HEK293 (cell line): Measurements from ENCODE around the gene ITGA2.

Experiments used
- FEZF1 ChIP-seq: fragments of 450-650 bp; formaldehyde crosslinking; IDR thresholded peaks from 2 replicates; pipeline ENCODE4 v1.5.1; 2016; ENCODE audit warnings: missing biosample characterization, missing genetic modification characterization
- SETDB1 ChIP-seq: IDR thresholded peaks from one replicate; pipeline ENCODE4 v1.6.1; 2017; ENCODE audit warnings: mild to moderate bottlenecking, low read length, moderate library complexity, mixed read lengths; ENCODE audit not compliant: insufficient read length
- ZFP69B ChIP-seq: fragments of 450-650 bp; formaldehyde crosslinking; IDR thresholded peaks from 2 replicates; pipeline ENCODE4 v1.5.1; 2016; ENCODE audit warnings: missing biosample characterization, missing genetic modification characterization
- ZNF114 ChIP-seq: fragments of 450-650 bp; formaldehyde crosslinking; IDR thresholded peaks from 2 replicates; pipeline ENCODE4 v1.5.0; 2017; ENCODE audit warnings: missing biosample characterization, missing genetic modification characterization
- ZNF174 ChIP-seq: fragments of 450-650 bp; formaldehyde crosslinking; IDR thresholded peaks from 2 replicates; pipeline ENCODE4 v1.5.0; 2017; ENCODE audit warnings: missing biosample characterization, mild to moderate bottlenecking, missing genetic modification characterization
- ZNF311 ChIP-seq: fragments of 450-650 bp; formaldehyde crosslinking; IDR thresholded peaks from 2 replicates; pipeline ENCODE4 v1.5.1; 2017; ENCODE audit warnings: missing biosample characterization, missing genetic modification characterization, borderline replicate concordance
- ZNF366 ChIP-seq: fragments of 450-650 bp; formaldehyde crosslinking; conservative IDR thresholded peaks from 2 replicates; pipeline ENCODE4 v1.5.1; 2016; ENCODE audit warnings: missing biosample characterization, missing genetic modification characterization
- ZNF391 ChIP-seq: fragments of 450-650 bp; formaldehyde crosslinking; IDR thresholded peaks from 2 replicates; pipeline ENCODE4 v1.5.1; 2016; ENCODE audit warnings: low read depth, missing biosample characterization, missing genetic modification characterization, borderline replicate concordance
- TF ChIP-seq, protein P1 (sequence below): fragments of 450-650 bp; formaldehyde crosslinking; IDR thresholded peaks from 2 replicates; pipeline ENCODE4 v1.5.1; 2016; ENCODE audit warnings: missing biosample characterization, missing genetic modification characterization
- TF ChIP-seq, protein P2 (sequence below): fragments of 450-650 bp; formaldehyde crosslinking; IDR thresholded peaks from 2 replicates; pipeline ENCODE4 v1.5.1; 2016; ENCODE audit warnings: missing biosample characterization, missing genetic modification characterization, low read depth
- TF ChIP-seq, protein P3 (sequence below): fragments of 450-650 bp; formaldehyde crosslinking; IDR thresholded peaks from 2 replicates; pipeline ENCODE4 v1.5.1; 2016; ENCODE audit warnings: missing biosample characterization, missing genetic modification characterization

DNA sequence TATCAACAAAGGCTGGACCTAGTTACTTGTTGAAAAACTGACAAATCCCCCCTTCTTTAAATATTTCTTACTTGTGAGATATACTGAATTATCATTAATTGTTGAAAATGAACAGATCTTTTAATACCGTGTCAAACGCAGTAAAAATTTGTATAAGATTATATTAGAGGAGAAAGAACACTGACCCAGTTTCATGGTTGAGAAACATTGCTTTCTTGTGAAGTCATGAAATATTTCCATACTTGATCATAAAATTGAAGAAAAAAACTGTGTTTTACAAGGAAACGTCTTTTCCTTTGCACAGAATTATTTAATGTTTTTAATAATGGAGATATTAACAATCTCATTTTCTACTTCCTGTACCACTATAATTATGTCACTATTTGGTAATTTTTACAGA, 74.6 kb downstream of the ITGA2 start:
- TF ChIP-seq ZNF311 = no peak
- TF ChIP-seq, protein P1, sequence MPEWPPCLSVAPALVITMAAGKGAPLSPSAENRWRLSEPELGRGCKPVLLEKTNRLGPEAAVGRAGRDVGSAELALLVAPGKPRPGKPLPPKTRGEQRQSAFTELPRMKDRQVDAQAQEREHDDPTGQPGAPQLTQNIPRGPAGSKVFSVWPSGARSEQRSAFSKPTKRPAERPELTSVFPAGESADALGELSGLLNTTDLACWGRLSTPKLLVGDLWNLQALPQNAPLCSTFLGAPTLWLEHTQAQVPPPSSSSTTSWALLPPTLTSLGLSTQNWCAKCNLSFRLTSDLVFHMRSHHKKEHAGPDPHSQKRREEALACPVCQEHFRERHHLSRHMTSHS (tag by site-specific recombination) = no peak
- TF ChIP-seq, protein P2, sequence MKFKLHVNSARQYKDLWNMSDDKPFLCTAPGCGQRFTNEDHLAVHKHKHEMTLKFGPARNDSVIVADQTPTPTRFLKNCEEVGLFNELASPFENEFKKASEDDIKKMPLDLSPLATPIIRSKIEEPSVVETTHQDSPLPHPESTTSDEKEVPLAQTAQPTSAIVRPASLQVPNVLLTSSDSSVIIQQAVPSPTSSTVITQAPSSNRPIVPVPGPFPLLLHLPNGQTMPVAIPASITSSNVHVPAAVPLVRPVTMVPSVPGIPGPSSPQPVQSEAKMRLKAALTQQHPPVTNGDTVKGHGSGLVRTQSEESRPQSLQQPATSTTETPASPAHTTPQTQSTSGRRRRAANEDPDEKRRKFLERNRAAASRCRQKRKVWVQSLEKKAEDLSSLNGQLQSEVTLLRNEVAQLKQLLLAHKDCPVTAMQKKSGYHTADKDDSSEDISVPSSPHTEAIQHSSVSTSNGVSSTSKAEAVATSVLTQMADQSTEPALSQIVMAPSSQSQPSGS (tag by site-specific recombination) = no peak
- TF ChIP-seq, protein P3, sequence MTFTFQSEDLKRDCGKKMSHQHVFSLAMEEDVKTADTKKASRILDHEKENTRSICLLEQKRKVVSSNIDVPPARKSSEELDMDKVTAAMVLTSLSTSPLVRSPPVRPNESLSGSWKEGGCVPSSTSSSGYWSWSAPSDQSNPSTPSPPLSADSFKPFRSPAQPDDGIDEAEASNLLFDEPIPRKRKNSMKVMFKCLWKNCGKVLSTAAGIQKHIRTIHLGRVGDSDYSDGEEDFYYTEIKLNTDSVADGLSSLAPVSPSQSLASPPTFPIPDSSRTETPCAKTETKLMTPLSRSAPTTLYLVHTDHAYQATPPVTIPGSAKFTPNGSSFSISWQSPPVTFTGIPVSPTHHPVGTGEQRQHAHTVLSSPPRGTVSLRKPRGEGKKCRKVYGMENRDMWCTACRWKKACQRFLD (tag by site-specific recombination) = no peak
- TF ChIP-seq FEZF1 (tag by site-specific recombination) = no peak
- no peak for TF ChIP-seq ZNF114 (tag by site-specific recombination)
- no peak for TF ChIP-seq ZNF366 (tag by site-specific recombination)
- no peak for TF ChIP-seq ZNF391 (tag by site-specific recombination)
- no peak for TF ChIP-seq ZNF174 (tag by site-specific recombination)
- TF ChIP-seq ZFP69B (tag by site-specific recombination) = no peak
- TF ChIP-seq SETDB1 = no peak
